SK-N-SH (cell line): ENCODE results near the gene NPAT. TPM values are rescaled to one million over a fixed set of nuclear protein-coding genes. Genes with fewer than 3 reads are reported as not detected.
A peak's percentile ranks its signal among the peaks of the same experiment; 100 is the strongest.

Source experiments
- CTCF ChIA-PET: fragments of 300-600, 350-600 bp; formaldehyde crosslinking; extraction: SDS; loops from one replicate; lab custom pipeline; 2021; lab: Yijun Ruan, JAX
- POLR2A ChIA-PET: fragments of 350-600 bp; sonication (Branson Sonifier 250); formaldehyde crosslinking; extraction: SDS; loops from one replicate; lab custom pipeline; 2020; ENCODE audit warnings: antibody characterized with exemption, inconsistent platforms; lab: Yijun Ruan, JAX
- DNase-seq: peaks from one replicate; pipeline ENCODE4 v3.0.0; 2012
- H2AFZ ChIP-seq: fragments of 200-600 bp; sonication (generic); 2 replicates; pipeline ENCODE4 v1.8.1; 2016; ENCODE audit warnings: antibody characterized with exemption, mild to moderate bottlenecking, low read depth
- H3F3A ChIP-seq: fragments of 200-600 bp; sonication (generic); replicated peaks from 2 replicates; pipeline ENCODE3; 2016; ENCODE audit warnings: antibody characterized with exemption, mild to moderate bottlenecking; ENCODE audit not compliant: insufficient read depth
- H3K27ac ChIP-seq, 2 experiments: fragments of 200-500 bp in 1 of 2; fragments of 200-600 bp in 1 of 2; sonication (Bioruptor generic) in 1 of 2; sonication (generic), shearing (Covaris generic) in 1 of 2; 2 replicates each; pipeline versions ENCODE4 v1.5.1 to v1.6.1; 2014 to 2016; ENCODE audit warnings: low read depth in 2 of 2, inconsistent platforms in 1 of 2, low read length in 1 of 2, mild to moderate bottlenecking in 1 of 2, mixed read lengths in 1 of 2
- H3K27me3 ChIP-seq: fragments of 200-600 bp; sonication (generic), shearing (Covaris generic); 2 replicates; pipeline ENCODE4 v1.6.1; 2016; ENCODE audit warnings: mixed run types; ENCODE audit not compliant: insufficient read depth
- H3K36me3 ChIP-seq, 2 experiments: fragments of 200-500 bp in 1 of 2; fragments of 200-600 bp in 1 of 2; sonication (Bioruptor generic) in 1 of 2; sonication (generic) in 1 of 2; replicated peaks in 1 of 2; 2 replicates each; pipeline versions ENCODE3 to v1.5.1; 2014 to 2016; ENCODE audit warnings: low read length in 1 of 2, mild to moderate bottlenecking in 1 of 2; ENCODE audit not compliant: insufficient read depth in 2 of 2, control insufficient read depth in 1 of 2
- H3K4me1 ChIP-seq, 2 experiments: fragments of 200-500 bp in 1 of 2; fragments of 200-600 bp in 1 of 2; sonication (Bioruptor generic) in 1 of 2; sonication (generic), shearing (Covaris generic) in 1 of 2; 2 replicates each; pipeline versions ENCODE4 v1.5.1 to v1.6.1; 2014 to 2016; ENCODE audit warnings: low read depth in 1 of 2, low read length in 1 of 2, mixed run types in 1 of 2; ENCODE audit not compliant: insufficient read depth in 2 of 2, control insufficient read depth in 1 of 2
- H3K4me2 ChIP-seq: fragments of 200-600 bp; sonication (generic), shearing (Covaris generic); 2 replicates; pipeline ENCODE4 v1.6.1; 2017; ENCODE audit warnings: mixed run types
- H3K4me3 ChIP-seq, 2 experiments: fragments of 200-500 bp in 1 of 2; fragments of 200-600 bp in 1 of 2; sonication (Bioruptor generic) in 1 of 2; sonication (generic), shearing (Covaris generic) in 1 of 2; 2 replicates each; pipeline versions ENCODE4 v1.5.1 to v1.8.1; 2014 to 2016; ENCODE audit warnings: low read depth in 2 of 2, inconsistent platforms in 1 of 2, low read length in 1 of 2, mild to moderate bottlenecking in 1 of 2, mixed read lengths in 1 of 2, moderate library complexity in 1 of 2
- H3K79me2 ChIP-seq: fragments of 200-600 bp; sonication (generic); 2 replicates; pipeline ENCODE4 v1.8.1; 2017; ENCODE audit warnings: mild to moderate bottlenecking; ENCODE audit not compliant: insufficient read depth
- H3K9ac ChIP-seq: fragments of 200-600 bp; sonication (generic); 2 replicates; pipeline ENCODE4 v1.6.1; 2017; ENCODE audit warnings: mixed run types
- H3K9me2 ChIP-seq: fragments of 200-600 bp; sonication (generic); 2 replicates; pipeline ENCODE4 v1.6.1; 2017; ENCODE audit warnings: mixed run types
- H3K9me3 ChIP-seq: fragments of 200-600 bp; sonication (generic); 2 replicates; pipeline ENCODE4 v1.6.1; 2017; ENCODE audit warnings: mixed run types, mild to moderate bottlenecking, moderate library complexity
- H4K20me1 ChIP-seq: fragments of 200-600 bp; sonication (generic); 2 replicates; pipeline ENCODE4 v1.6.1; 2017; ENCODE audit warnings: mild to moderate bottlenecking, mixed run types; ENCODE audit not compliant: insufficient read depth
- CHD2 ChIP-seq: fragments of 150-350 bp; IDR thresholded peaks from 2 replicates; pipeline ENCODE4 v1.6.1; 2018; ENCODE audit warnings: low read length; ENCODE audit not compliant: partially characterized antibody
- ELF1 ChIP-seq: IDR thresholded peaks from 2 replicates; pipeline ENCODE4 v1.4.0; 2012
- EZH2phosphoT487 ChIP-seq: fragments of 200-600 bp; sonication (generic); IDR thresholded peaks from 2 replicates; pipeline ENCODE4 v1.6.1; 2017; ENCODE audit warnings: low read depth, mixed run types, mild to moderate bottlenecking, antibody characterized with exemption, moderate library complexity, borderline replicate concordance
- FOXJ3 ChIP-seq: sonication (generic); formaldehyde crosslinking; IDR thresholded peaks from 2 replicates; pipeline ENCODE4 v1.5.1; 2020; ENCODE audit warnings: mild to moderate bottlenecking, missing genetic modification reagents
- FOXM1 ChIP-seq: IDR thresholded peaks from 2 replicates; pipeline ENCODE4 v1.4.0; 2012; ENCODE audit warnings: low read depth, mild to moderate bottlenecking
- GATA2 ChIP-seq: sonication (generic); formaldehyde crosslinking; IDR thresholded peaks from 2 replicates; pipeline ENCODE4 v1.5.0; 2020; ENCODE audit warnings: mild to moderate bottlenecking, missing genetic modification reagents
- MEF2A ChIP-seq: IDR thresholded peaks from 2 replicates; pipeline ENCODE4 v1.4.0; 2012; ENCODE audit warnings: low read depth, borderline replicate concordance
- MXI1 ChIP-seq: IDR thresholded peaks from 2 replicates; pipeline ENCODE4 v1.6.1; 2012; ENCODE audit warnings: mild to moderate bottlenecking, low read depth, low read length, improper control_type of control experiment
- NFIC ChIP-seq: IDR thresholded peaks from 2 replicates; pipeline ENCODE4 v1.4.0; 2012; ENCODE audit warnings: borderline replicate concordance
- POLR2AphosphoS5 ChIP-seq: IDR thresholded peaks from 2 replicates; pipeline ENCODE4 v1.6.1; 2012; ENCODE audit warnings: low read depth, low read length
- RAD21 ChIP-seq: IDR thresholded peaks from 2 replicates; pipeline ENCODE4 v1.6.1; 2012; ENCODE audit warnings: mild to moderate bottlenecking, low read length
- RCOR1 ChIP-seq: fragments of 150-350 bp; IDR thresholded peaks from 2 replicates; pipeline ENCODE4 v1.6.1; 2017; ENCODE audit warnings: antibody characterized with exemption, low read length
- RXRA ChIP-seq: IDR thresholded peaks from 2 replicates; pipeline ENCODE4 v1.4.0; 2012; ENCODE audit warnings: low read depth, mild to moderate bottlenecking, borderline replicate concordance
- TAF1 ChIP-seq: IDR thresholded peaks from 2 replicates; pipeline ENCODE4 v1.6.1; 2012; ENCODE audit warnings: low read depth, mild to moderate bottlenecking, low read length, moderate library complexity, borderline replicate concordance
- YY1 ChIP-seq: IDR thresholded peaks from 2 replicates; pipeline ENCODE4 v1.4.0; 2012; ENCODE audit warnings: low read depth, mild to moderate bottlenecking
- WGBS: methylation state at CpG from one replicate; pipeline ENCODE4 v1.1.6; 2017; ENCODE audit warnings: low lambda C conversion rate; 5-methylcytosine and 5-hydroxymethylcytosine counted together
- polyA plus RNA-seq, 3 experiments: library from polyadenylated mRNA; depleted of rRNA; stranded (reverse); fragments of >200 nt; gene quantifications; 2 replicates each; pipeline ENCODE4 v1.2.3, GENCODE V29; 2012
- TF ChIP-seq, protein P1 (sequence below): IDR thresholded peaks from 2 replicates; pipeline ENCODE4 v1.4.0; 2012; ENCODE audit warnings: low read depth, borderline replicate concordance
- TF ChIP-seq, protein P2 (sequence below): fragments of 150-350 bp; IDR thresholded peaks from 2 replicates; pipeline ENCODE4 v1.6.1; 2017; ENCODE audit warnings: antibody characterized with exemption, low read length, low read depth, borderline replicate concordance

NPAT gene
- polyA plus RNA-seq, 1 of the 3 experiments (the other 2 are of a cell fraction) = 2.1 TPM

DNA sequence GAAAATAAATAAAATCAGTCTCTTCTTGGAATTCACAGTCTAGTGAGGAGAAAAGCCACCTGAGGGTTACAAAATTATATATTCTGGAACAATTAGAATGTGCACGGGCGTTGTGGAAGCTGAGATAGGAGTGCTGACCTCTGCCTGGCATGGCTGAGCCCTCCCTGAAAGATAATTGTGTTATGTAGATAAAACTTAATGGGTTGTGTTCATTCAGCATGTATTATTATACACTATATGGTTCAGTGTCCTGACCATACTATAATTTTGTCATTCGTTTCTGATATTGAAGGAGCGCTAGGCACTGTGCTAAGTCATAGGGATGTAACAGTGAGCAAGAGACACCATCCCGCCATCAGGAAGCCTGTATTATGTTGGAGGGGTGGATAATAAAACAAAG lies 97.3 kb downstream of the NPAT start:
- Histone ChIP-seq H3K36me3 (peaks cover 0 to 3% of the 10 kb centered on the region in 2 experiments), H3K4me1 (peaks cover 0 to 22% of the 10 kb centered on the region in 2 experiments; a peak in 3 of 4 replicates), H3K79me2 (peaks cover 73% of the 10 kb centered on the region), H3K27me3 (no peaks in the 10 kb centered on the region), H3K9me2 (no peaks in the 10 kb centered on the region), H3K27ac (peak overlapping the region in 1 of 2 experiments; percentile 72; a peak in 2 of 4 replicates), H3K9ac (no peak overlapping the region), H3F3A (no peaks in the 10 kb centered on the region), H3K9me3 (no peaks in the 10 kb centered on the region), H3K4me2 (no peak overlapping the region), H4K20me1 (no peaks in the 10 kb centered on the region), H2AFZ (no peak overlapping the region), H3K4me3 (no peak overlapping the region)
- ChIA-PET POLR2A (no interaction called here), CTCF (interaction anchor here (1.2 to 1.8 kb wide), 2 partner anchors 96 to 523 kb away, joined by 5 to 8 read pairs; no protein-coding TSS in a partner anchor)
- DNase-seq = peak; percentile 51
- TF ChIP-seq GATA2 (CRISPR knock-in tag) = peak; percentile 55
- 0 out of 2 replicates have a peak, but pooled peaks have one; percentile 18 for TF ChIP-seq RCOR1
- no peak for TF ChIP-seq ELF1
- no peak for TF ChIP-seq FOXM1
- 0 out of 2 replicates have a peak, but pooled peaks have one; percentile 26 for TF ChIP-seq MXI1
- 88% methylated on average over 5 of the region's 5 CpGs for WGBS

DNA sequence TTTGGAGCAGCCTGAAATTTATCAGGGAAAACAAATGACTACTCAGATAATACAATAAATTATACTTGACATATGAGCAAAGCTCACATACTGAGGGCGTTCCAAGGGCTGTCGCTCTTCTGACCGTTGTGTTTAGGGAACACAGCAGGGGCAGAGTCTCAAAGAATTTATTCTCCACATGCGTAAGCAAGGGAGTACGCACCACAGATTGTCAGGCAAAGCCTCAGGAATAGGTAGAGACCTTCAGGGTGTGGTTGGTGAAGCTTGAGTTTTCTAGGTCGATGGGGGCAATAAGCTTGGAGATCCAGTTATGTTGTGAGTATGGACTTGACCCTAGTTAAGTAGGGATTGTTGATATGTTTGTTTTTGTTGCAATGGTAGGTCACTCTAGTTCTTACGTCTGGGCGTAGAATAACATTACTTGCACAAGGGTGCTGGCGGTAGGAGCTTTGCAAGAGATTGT lies 100.2 kb downstream of the NPAT start:
- Histone ChIP-seq H3K27ac (peak overlapping the region; percentile 67 to 71; a peak in 2 of 4 replicates), H3K79me2 (peaks cover 54% of the 10 kb centered on the region), H3K4me2 (peak overlapping the region; percentile 95), H3K4me3 (peak overlapping the region; percentile 68 to 89), H3K9me3 (no peaks in the 10 kb centered on the region), H3K27me3 (no peaks in the 10 kb centered on the region), H3K9ac (peak overlapping the region; percentile 84), H3K9me2 (no peaks in the 10 kb centered on the region), H3K36me3 (no peaks in the 10 kb centered on the region), H3K4me1 (peaks cover 0 to 22% of the 10 kb centered on the region in 2 experiments; a peak in 3 of 4 replicates), H3F3A (peaks cover 10% of the 10 kb centered on the region), H4K20me1 (no peaks in the 10 kb centered on the region), H2AFZ (peak overlapping the region; percentile 93)
- POLR2A ChIA-PET = no interaction called here
- peak; percentile 10 for DNase-seq
- CTCF ChIA-PET = interaction anchor here (1.0 to 1.8 kb wide), 5 partner anchors 11 to 527 kb away, joined by 3 to 8 read pairs (median 4); partner anchors contain the start of genes ATM and NPAT
- WGBS = 54% methylated on average over 9 of the region's 9 CpGs
- TF ChIP-seq CHD2 = no peak
- TF ChIP-seq TAF1 = no peak
- no peak for TF ChIP-seq ELF1
- TF ChIP-seq YY1 = no peak
- no peak for TF ChIP-seq MEF2A
- TF ChIP-seq MXI1 = no peak
- no peak for TF ChIP-seq EZH2phosphoT487
- TF ChIP-seq RXRA = no peak
- TF ChIP-seq, protein P1, sequence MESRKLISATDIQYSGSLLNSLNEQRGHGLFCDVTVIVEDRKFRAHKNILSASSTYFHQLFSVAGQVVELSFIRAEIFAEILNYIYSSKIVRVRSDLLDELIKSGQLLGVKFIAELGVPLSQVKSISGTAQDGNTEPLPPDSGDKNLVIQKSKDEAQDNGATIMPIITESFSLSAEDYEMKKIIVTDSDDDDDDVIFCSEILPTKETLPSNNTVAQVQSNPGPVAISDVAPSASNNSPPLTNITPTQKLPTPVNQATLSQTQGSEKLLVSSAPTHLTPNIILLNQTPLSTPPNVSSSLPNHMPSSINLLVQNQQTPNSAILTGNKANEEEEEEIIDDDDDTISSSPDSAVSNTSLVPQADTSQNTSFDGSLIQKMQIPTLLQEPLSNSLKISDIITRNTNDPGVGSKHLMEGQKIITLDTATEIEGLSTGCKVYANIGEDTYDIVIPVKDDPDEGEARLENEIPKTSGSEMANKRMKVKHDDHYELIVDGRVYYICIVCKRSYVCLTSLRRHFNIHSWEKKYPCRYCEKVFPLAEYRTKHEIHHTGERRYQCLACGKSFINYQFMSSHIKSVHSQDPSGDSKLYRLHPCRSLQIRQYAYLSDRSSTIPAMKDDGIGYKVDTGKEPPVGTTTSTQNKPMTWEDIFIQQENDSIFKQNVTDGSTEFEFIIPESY = no peak
- no peak for TF ChIP-seq RCOR1
- no peak for TF ChIP-seq NFIC
- TF ChIP-seq POLR2AphosphoS5 = no peak
- no peak for TF ChIP-seq FOXJ3
- no peak for TF ChIP-seq RAD21
- TF ChIP-seq, protein P2, sequence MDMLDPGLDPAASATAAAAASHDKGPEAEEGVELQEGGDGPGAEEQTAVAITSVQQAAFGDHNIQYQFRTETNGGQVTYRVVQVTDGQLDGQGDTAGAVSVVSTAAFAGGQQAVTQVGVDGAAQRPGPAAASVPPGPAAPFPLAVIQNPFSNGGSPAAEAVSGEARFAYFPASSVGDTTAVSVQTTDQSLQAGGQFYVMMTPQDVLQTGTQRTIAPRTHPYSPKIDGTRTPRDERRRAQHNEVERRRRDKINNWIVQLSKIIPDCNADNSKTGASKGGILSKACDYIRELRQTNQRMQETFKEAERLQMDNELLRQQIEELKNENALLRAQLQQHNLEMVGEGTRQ = no peak
